GM20000 (cell line): Measurements from ENCODE around the gene CFAP58.

Experiments used
- DNase-seq: peaks from one replicate; pipeline ENCODE4 v3.0.0; 2012; ENCODE audit warnings: low spot score
- CTCF ChIP-seq: IDR thresholded peaks from 2 replicates; pipeline ENCODE4 v1.5.1; 2012; ENCODE audit warnings: mild to moderate bottlenecking, control low read depth; ENCODE audit errors: extremely low read depth, missing control alignments

CFAP58 gene

GRCh38 chr10:104406715-104407650, 53.4 kb downstream of the CFAP58 start:
- TF ChIP-seq CTCF, result no peak
- peak; percentile 12 for DNase-seq

- no peak for DNase-seq
- TF ChIP-seq CTCF, result no peak
Observed at GRCh38 chr10:104413528-104413927, 59.9 kb downstream of the CFAP58 start.

- no peak for TF ChIP-seq CTCF
- no peak for DNase-seq
Observed at GRCh38 chr10:104415526-104416165, 62.0 kb downstream of the CFAP58 start.

GRCh38 chr10:104416851-104417250, 63.2 kb downstream of the CFAP58 start:
- TF ChIP-seq CTCF, result no peak
- no peak for DNase-seq

GRCh38 chr10:104417637-104418292, 64.1 kb downstream of the CFAP58 start:
- no peak for DNase-seq
- TF ChIP-seq CTCF, result no peak

GRCh38 chr10:104424719-104425118, 71.1 kb downstream of the CFAP58 start:
- DNase-seq, result peak; percentile 5
- TF ChIP-seq CTCF, result no peak

GRCh38 chr10:104427989-104428388, 74.4 kb downstream of the CFAP58 start:
- no peak for DNase-seq
- no peak for TF ChIP-seq CTCF
